GM12801 (cell line): ENCODE results near the gene STK17A.

Experiments used
- TF ChIP-seq, protein P1 (sequence below): IDR thresholded peaks from one replicate; pipeline ENCODE4 v1.5.1; 2011; ENCODE audit warnings: control low read depth; ENCODE audit not compliant: insufficient read length; ENCODE audit errors: extremely low read depth

STK17A gene

DNA sequence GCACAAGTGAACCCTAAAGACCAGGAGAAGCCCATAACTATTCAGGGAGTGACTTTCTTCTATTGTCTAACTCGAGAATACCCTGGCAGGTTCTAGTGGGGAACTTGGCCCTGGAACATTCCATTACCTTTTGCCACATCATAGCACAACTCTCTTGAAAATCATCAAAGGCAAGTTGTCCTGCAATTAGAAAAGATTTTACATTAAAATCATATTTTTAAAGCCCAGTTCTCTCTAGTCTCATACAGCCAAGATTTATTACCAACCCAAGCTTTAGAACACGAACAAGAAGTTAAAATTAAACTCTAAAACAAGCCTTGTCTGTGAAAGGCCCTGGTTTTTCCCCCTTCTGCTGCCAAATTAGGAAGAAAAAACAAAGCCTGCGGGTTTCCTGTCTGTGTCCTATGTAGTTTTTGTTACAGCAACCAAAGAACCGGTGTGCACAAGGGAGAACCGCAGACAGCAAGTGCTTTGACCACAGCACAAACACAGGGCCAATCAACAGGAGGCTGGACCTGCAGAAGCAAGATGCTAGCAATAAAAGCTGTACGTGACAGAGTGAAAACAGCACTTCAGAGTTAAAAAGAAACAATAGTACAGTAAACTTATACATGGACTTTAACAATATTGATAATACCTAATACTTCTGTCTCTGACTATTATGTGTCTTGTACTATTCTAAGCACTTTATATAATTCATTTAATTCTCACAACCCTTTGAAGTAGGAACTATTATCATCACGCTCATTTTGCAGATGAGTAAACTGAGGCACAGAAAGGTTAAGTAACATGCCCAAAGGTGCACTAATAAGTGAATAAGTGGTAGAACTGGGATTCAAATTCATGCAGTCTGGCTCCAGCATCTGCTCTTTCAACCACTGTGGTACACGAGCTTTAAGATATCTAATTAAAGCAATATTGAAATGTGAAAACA is 65.8 kb downstream of the STK17A start:
- TF ChIP-seq, protein P1, sequence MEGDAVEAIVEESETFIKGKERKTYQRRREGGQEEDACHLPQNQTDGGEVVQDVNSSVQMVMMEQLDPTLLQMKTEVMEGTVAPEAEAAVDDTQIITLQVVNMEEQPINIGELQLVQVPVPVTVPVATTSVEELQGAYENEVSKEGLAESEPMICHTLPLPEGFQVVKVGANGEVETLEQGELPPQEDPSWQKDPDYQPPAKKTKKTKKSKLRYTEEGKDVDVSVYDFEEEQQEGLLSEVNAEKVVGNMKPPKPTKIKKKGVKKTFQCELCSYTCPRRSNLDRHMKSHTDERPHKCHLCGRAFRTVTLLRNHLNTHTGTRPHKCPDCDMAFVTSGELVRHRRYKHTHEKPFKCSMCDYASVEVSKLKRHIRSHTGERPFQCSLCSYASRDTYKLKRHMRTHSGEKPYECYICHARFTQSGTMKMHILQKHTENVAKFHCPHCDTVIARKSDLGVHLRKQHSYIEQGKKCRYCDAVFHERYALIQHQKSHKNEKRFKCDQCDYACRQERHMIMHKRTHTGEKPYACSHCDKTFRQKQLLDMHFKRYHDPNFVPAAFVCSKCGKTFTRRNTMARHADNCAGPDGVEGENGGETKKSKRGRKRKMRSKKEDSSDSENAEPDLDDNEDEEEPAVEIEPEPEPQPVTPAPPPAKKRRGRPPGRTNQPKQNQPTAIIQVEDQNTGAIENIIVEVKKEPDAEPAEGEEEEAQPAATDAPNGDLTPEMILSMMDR: no peak

GRCh38 chr7:43649755-43650274 is 66.9 kb downstream of the STK17A start:
- TF ChIP-seq, protein P1: no peak

GRCh38 chr7:43650457-43651052 is 67.6 kb downstream of the STK17A start:
- TF ChIP-seq, protein P1: no peak

DNA sequence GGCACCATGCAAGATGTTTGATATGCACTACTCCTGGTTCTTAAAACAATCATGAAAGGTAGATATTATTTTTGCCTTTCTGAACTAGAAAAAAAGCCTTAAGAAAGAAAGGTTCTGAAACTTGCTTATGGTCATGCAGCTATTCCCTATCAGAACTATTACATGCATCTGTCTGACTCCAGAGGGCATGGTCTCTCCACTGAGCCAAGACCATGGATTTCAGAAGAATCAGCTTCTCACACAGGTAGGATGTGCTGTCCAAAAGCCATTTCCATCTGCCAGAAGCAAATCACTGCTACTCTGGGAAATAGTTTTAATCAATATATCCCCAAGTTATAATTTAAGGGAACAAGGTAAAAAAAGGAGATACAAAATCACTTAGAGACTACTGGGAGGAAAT is 69.5 kb downstream of the STK17A start:
- TF ChIP-seq, protein P1: no peak

DNA sequence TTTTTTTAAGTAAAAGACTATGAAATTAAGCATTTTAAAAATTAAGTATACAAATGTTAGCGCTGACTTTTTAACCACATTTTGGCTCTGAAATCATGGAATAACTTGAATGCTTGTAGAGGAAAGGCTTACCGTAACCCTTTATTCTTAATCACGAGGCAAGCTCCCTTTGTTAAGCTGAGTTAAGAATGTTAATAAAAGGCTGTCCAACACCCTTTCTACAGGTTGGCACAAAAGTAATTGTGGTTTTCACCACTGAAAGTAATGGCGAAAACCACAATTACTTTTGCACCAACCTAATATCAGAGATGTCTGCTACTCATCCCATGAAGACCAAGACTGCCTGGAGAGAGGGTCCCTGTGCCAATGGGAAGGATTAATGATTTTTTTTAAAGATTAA is 70.6 kb downstream of the STK17A start:
- TF ChIP-seq, protein P1: no peak

GRCh38 chr7:43653891-43654504 is 71.1 kb downstream of the STK17A start:
- TF ChIP-seq, protein P1: no peak

DNA sequence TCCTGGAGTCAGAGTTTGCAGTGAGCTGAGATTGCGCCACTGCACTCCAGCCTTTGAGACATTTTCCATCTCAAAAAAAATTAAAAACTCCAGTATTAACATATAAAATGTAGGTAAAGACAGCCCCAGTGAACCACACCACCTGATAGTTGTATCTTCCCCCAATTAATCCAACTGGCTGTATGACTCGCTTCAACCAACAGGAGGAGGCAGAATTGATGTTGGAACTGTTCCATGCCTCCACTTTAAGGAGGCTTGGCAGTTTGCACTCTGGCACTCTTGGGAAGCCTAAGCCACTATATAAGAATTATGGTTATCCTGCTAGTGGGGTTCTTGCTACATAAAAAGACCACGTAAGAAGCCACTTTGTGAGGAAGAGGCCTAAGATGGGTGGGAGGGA is 72.7 kb downstream of the STK17A start:
- TF ChIP-seq, protein P1: no peak
